GM21529 (cell line): ENCODE data around the gene PFDN4.
A peak's percentile ranks its signal among the peaks of the same experiment; 100 is the strongest.
"Not testable (repeated sequence)": the region's sequence is repeated elsewhere in the genome, so short reads cannot be mapped to it uniquely, and the experiment has no call there.

ENCODE experiments used
- ATAC-seq: cut with Tn5 transposase; IDR thresholded peaks from one replicate; pipeline ENCODE4 v1.9.1; 2021; ENCODE audit not compliant: unreplicated experiment

PFDN4 gene

DNA sequence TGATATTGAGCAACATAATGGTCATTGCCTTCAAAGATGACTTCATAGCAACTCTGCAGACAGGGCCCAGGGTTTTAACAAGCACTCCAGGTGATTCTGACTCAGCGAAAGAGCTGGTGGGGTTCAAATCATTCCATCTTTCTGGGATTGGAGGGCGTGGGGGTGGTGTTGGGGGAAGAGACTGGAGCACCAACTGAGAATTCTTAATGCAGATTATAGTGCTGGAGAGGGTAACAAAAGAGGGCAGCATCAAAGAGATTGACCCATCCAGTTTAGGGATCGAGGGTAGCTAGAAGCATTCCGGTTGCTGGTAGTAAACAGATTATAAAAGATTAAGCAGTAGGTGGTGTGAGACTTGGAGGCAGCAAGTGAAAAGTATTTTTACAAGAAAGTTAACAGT lies 15.9 kb downstream of the PFDN4 start:
- no peak for ATAC-seq

DNA sequence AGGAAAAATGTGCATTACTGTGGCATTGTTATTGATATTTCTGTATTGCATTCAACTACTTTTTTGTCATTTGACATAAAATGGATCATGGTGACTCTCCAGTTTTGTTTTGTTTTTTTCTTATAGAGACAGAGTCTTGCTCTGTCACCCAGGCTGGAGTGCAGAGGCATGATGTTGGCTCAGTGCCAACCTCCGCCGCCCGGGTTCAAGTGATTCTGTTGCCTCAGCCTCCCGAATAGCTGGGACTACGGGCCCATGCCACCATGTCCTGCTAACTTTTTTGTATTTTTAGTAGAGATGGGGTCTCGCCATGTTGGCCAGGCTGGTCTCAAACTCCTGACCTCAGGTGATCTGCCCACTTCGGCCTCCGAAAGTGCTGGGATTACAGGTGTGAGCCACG lies 16.8 kb downstream of the PFDN4 start:
- ATAC-seq = not testable (repeated sequence)

DNA sequence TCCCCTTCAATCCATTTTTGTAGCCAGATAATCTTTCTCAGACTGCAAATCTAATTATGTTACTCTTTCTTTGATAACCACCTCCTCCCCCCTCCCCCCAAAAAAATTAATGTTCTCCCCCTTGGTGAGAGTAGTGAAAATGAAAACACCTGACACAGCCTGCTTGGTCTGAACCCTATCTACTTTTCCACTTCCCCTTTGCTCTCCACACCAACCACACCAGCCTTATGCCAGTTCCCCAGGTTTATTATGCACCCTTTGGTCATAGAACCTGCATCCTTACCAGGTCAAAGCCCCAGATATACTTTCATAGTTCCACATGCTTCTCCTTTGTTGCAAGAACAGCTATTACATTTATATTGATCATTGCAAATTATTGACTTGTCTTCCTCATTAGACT lies 19.4 kb downstream of the PFDN4 start:
- ATAC-seq = peak; percentile 90

DNA sequence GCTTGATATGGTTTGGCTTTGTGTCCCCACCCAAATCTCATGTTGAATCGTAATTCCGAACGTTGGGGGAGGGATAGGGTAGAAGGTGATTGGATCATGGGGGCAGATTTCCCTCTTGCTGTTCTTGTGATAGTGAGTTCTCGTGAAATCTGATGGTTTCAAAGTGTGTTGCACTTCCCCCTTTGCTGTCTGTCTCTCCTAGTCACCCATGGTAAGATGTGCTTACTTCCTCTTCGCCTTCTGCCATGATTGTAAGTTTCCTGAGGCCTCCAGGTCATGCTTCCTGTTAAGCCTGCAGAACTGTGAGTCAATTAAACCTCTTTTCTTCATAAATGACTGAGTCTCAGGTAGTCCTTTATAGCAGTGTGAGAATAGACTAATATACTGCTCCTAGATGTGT lies 19.9 kb downstream of the PFDN4 start:
- no peak for ATAC-seq

DNA sequence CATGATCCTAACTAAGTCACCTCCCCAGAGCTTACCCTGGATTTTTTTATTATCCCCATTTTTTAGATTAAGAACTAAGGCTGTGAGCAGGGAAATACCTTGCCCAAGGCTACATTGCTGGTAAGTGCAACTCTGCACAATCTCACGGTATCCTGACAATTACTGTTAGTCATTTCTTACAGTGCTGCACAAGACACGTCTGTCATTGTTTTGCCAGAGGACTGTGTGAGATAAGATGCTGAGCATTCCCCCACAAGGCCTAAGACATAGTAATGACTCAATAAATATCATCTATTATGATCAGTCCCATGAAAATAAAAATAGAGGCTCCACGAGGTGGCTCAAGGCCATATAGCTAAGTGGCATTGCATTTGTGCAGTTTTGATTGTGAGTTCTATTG lies 21.0 kb downstream of the PFDN4 start:
- no peak for ATAC-seq

DNA sequence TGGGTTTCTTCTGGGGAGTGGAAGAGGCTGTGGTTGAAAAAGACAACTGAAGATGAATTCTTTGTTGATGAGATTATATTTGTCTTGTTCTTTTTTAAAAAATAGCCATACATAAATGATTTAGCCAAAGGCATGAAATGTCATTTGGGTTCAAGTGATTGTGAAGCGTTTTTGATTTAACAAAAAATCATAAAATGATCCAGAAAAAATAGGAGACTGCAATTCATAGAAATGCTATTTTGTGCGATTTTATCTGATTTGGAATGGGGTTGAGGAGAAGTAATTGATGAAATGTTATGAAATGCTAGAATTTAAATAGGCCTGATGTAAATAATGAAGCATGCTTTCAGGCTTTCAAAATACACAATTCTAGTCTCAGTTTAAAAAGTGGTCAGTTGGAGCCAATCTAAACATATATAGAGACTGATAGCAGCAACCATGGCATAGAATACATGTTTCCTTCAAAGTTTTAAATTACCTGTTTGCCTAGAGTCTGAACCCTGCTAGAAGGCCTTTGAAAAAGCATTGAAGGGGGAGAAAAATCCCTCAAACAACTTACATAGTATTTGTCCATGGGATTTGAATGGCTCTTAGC lies 21.8 kb downstream of the PFDN4 start:
- no peak for ATAC-seq

DNA sequence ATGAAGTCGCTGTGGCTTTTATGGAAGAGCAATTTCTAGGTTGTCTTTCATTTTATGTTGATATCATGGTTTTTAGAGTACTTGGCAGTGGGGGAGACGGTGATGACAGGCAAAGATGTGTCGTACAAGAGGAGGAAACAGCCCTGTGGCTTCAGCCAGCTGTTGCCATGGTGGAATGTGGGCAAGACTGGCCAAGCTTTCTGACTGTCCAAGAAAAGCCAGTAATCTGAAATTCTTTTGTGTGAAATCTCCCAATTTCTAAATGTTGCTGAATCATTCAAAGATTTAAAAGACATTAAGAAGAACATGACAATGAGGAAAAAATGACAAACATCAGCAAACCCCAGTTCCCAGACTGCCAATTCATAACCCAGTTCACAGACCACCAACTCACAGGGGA lies 23.1 kb downstream of the PFDN4 start:
- no peak for ATAC-seq

DNA sequence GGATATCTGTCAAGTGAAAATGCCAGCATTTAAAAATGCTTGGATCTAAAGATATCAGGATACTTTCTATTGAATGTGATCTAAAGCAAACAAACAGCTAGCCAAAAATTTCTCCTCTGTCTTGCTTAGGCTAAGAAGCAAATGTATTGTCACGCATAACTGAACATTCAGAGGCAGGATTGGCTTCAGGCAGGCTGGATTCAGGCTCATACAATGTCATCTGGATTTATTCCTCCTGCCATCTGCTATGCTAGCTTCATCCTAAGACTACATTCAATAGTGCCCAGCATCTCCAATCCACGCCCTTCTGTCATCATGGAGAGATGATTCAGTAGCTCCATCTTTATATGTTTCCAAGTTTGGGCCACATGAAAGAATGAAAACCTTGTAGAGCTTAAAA lies 27.1 kb downstream of the PFDN4 start:
- no peak for ATAC-seq

DNA sequence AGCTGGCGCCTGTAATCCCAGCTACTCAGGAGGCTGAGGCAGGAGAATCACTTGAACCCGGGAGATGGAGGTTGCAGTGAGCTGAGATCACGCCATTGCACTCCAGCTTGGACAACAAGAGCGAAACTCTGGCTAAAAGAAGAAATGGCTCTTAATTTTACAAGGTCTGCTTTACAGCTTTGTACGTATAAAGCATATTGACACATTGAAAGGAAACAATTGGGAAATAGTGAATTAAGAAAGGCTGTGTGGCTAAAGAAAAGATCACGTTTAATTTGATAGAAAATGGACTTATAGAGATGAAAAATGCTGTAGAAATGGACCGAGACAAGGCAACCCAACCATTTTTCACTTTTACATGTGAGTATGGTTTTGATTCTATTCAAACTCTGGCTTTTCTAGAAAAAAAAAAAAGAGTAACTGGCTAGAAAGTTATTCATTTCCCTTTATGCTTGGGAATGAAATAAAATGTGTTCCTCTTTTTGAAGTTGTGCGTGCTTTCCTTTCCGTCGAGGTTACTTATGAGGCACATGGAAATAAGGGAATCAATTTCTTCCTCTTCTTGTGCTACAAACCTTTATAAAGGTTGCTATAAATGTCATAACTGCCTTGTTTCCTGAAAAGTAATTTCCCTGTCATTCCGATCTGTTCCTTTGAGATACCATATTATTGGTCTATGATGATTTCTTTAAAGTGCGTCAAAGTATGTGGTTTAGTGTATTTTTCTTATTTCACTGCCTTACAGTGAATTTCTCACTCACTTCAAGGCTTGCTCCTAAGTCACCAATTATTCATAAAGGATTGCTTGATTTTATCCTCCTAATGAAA lies 29.4 kb downstream of the PFDN4 start:
- no peak for ATAC-seq

DNA sequence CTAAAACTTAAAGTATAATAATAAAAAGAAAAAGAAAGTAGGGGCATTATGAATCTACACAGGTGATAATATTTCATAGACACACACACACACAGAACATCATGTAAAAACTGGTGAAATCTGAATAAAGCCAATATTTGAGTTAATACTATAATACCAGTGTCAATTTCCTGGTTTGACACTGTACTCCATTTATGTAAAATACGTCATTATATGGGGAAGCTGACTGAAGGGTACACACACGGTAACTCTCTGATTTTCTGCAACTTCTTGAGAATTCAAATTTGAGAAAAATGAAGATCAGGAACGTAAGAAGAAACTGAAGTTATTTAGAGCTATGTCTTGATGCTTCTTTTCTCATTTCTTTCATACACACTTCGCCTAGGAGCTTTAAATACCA lies 36.2 kb downstream of the PFDN4 start:
- no peak for ATAC-seq

DNA sequence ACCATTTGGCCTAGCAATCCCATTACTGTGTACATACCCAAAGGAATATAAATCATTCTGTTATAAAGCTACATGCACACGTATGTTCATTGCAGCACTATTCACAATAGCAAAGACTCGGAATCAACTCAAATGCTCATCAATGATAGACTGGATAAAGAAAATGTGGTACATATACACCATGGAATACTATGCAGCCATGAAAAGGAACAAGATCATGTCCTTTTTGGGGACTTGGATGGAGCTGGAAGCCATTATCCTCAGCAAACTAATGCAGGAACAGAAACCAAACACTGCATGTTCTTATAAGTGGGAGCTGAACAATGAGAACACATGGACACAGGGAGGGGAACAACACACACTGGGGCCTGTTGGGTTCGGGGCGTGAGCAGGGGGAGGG lies 40.8 kb downstream of the PFDN4 start:
- not testable (repeated sequence) for ATAC-seq

DNA sequence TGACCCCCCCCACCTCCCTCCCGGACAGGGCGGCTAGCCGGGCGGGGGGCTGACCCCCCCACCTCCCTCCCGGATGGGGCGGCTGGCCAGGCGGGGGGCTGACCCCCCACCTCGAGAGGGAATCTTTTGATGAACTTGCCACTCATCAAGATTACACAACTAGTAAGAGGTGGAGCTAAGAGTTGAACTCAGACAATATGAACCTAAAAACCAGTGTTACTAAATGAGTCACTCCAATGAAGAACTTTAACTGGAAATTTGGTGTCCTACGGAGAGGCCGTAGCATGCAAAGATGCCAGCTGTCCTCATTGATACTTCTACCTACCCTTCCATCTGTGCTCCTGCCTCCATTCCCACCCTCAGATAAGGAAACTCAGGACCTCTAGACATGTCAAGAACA lies 42.8 kb downstream of the PFDN4 start:
- no peak for ATAC-seq

DNA sequence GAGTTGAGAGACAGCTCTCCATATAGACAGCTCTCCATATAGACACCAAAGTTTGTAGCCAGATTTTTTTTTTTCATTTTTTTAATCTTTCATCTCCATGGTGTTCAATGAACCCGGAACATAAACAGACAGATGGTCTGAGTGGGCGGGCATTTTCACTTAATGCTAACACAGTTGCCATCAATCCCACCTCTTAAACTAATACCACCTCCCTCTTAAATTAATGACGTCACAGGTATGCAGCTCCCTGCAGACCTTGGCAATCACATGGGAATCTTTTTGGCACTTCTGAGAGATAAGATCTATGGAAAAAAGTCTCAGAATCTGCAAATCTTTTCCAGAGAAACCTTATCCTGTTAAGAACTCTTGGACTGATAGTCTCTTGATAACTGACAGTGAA lies 43.2 kb downstream of the PFDN4 start:
- ATAC-seq = no peak

DNA sequence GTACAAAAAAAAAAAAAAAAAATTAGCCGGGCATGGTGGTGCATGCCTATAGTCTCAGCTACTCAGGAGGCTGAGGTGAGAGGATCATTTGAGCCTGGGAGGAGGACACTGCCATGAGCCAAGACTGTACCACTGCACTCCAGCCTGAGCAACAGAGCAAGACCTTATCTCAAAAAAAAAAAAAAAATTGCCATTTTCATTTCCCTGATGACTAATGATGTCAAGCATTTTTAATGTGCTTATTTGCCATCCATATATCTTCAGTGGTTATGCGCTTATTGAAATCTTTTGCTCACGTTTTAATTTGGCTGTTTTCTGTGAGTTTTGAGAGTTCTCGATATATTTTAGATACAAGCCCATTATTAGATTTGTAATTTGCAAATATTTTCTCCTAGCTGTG lies 46.7 kb downstream of the PFDN4 start:
- no peak for ATAC-seq

DNA sequence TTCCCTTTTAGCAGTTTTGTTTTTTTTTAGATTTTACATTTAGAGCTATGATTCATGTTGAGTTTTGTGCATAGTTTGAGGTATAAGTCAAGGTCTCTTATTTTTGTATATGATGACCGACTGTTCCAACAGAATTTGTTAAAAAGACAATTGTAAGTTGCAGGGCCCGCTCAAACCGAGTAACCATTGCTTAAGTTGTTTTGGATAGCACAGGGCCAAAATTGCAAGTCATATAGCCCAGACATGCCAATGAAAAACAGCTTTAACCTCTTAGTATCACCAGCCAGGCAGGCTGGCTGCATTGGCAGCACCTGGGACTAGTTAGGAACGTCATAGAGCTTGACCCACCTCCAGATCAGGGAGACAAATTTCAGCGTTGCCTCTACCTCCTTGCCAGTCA lies 47.3 kb downstream of the PFDN4 start:
- ATAC-seq = no peak

DNA sequence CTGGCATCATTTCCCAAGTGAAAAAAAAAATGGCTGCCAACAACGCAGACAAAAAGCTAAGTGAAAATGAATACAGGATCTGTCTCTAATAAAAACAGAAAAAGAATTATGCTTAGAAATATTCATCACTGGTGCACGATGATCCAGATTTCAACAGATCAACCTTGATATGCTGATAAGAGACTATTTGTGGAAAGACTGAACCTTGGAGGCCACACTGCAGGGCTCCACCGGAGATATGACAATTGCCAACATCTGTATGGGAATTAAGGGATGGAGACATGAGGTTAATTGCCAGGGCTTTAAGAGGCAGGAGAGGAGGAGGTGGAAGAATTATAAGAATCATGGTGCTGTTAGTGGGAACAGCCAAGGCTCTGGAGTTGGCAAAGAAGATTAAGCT lies 48.3 kb downstream of the PFDN4 start:
- ATAC-seq = no peak

DNA sequence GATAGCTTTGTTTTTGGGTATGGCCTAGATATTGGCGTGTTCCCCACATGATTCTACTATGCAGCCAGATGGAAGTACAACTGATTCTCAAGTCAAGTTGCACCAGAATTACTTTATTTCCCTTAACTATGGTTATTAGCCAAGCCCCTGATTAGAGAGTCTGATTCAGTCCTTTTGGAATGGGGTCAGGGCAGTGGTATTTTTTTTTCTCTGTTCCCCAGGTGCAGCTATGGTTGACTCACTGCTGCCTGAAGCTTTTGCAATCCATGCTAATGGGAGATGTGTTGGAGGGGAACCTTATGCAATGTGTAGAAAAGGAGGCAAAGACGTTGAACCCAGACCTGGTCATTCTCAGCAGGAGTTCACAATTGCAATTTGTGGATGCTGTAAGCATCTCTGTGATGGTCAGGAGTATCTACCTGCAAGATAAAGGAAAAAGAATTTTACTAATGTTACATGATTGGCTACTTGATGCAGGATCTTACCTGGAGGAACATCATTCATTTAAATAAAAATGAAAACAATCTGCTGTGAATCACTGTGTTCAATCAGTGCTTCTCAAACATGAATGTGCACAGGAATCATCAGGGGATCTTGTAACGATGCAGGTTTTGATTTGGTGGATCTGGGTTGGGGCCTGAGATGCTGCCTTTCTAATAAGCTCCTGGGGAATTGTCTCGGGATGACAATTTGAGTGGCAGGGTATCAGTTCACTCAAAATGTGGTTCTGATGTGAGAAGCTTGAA lies 49.4 kb downstream of the PFDN4 start:
- no peak for ATAC-seq

DNA sequence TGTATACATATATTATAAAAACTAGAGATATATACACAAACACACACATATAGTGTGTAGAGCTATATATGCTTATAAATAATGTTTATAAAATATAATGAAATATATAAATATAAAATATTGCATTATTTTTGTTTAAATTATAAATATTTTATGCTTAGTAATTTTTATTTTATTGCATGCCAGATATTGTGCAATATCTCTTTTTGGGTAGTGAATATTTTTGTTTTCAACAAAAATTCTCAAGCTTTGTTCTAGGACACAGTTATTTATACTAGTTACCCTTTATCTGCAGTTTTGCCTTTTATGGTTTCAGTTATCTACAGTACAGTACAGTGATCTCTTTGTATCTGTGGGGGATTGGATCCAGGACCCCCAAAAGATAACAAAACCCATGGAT lies 52.2 kb downstream of the PFDN4 start:
- no peak for ATAC-seq

DNA sequence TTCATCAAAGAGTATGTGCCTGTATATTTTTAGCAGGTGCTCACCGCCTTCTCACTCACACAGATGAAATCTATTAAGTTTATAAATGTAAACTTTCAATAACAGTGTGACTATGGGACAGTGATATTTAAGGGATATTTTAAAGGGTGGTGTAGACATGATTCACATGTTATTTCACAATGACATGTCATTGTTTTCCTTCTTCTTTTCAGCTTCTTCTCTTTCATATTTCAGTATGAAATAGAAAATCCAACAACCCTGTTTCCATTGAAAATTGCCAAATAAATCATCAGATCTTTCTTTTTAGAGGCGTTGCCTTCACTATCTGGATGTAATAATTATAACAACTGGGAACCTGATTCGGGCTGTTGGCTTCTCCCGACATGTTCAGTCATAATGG lies 54.8 kb downstream of the PFDN4 start:
- no peak for ATAC-seq

DNA sequence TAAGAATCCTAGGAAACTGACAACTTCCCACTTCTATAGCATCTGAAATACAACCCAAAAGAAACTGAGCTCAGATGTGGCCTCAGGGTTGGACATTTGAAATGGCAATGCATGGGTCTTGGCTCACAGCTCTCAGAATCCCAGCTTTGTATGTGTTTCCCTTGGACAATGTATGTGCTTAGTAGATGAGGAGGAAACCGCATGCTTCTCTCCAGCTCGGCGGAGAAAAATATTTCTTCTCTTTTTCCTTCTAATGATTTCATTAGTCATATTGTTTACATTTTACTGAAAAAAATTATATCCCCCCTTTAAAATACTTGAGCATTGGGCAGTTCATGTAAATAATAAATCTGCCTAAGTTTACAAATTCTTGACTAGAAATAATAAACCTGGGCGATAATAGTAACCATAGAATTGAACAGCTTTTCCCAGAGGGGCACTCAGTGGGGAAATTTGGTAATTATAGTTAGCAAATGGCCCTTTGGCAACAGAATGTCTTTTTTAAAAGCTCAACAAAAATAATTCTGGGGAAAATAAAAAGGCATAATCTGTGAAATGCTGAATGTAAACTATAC lies 55.3 kb downstream of the PFDN4 start:
- ATAC-seq = no peak

DNA sequence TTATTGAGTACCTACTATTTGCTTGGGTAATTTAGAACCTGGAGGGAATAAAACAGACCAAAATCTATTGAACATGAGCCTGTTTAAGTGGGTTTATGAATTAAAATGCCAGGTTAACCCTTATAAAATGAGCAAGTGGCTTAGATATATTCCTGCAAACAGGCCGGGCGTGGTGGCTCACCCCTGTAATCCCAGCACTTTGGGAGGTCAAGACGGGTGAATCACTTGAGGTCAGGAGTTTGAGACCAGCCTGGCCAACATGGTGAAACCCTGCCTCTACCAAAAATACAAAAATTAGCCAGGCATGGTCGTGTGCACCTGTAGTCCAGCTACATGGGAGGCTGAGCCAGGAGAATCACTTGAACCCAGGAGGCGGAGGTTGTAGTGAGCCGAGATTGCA lies 57.9 kb downstream of the PFDN4 start:
- ATAC-seq = not testable (repeated sequence)

DNA sequence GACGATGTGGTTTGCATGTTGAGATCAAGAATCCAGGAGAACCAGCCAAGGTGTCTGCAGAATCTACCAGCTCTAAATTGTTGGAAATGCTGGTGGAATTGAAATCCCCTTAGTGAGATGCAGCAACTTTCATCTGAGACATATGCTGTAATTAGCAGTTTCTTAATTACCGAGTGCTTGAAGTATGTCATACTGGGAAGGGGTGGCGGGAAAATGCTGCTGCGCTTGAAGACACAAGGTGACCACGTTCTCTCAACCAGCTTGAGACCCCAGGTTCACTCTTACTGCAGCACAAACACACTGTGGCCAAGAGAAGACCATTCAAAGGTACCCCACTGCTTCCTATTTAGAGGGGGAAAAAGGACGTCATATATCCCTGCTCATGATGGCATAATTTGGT lies 59.0 kb downstream of the PFDN4 start:
- ATAC-seq = no peak
